ENCODE data around the gene ITPA.

The ITPA gene

GRCh38 chr20:3223994-3224680 is 14.8 kb downstream of the ITPA start:
- POLR2A ChIA-PET: no interaction called here
- Histone ChIP-seq H3K36me3 (ENCODE audit: control insufficient read depth in 4 of 4, insufficient read depth in 4 of 4, low read length in 3 of 4) (peaks cover 0 to 47% (median 32%) of the 10 kb centered on the region in 4 experiments), H3K4me1 (ENCODE audit: control extremely low read depth in 1 of 4, control insufficient read depth in 4 of 4, insufficient read depth in 4 of 4, low read length in 3 of 4) (peaks cover 0 to 29% (median 22%) of the 10 kb centered on the region in 4 experiments), H3K4me3 (ENCODE audit: control insufficient read depth in 1 of 7, extremely low read depth in 1 of 7, insufficient read depth in 4 of 7, low read depth in 2 of 7, low read length in 6 of 7) (peak overlapping the region in 2 of 7 experiments; percentile 25 to 62), H3K9me3 (ENCODE audit: control extremely low read depth in 1 of 5, control insufficient read depth in 4 of 5, insufficient read depth in 2 of 5, low read depth in 1 of 5, low read length in 4 of 5) (no peaks in the 10 kb centered on the region), H3K27me3 (replicated peaks in 2 of 5; ENCODE audit: control insufficient read depth in 4 of 5, insufficient read depth in 5 of 5, low read length in 4 of 5) (no peaks in the 10 kb centered on the region), H3K27ac (ENCODE audit: insufficient read depth in 1 of 2, low read depth in 1 of 2, low read length in 2 of 2, poor library complexity in 1 of 2, severe bottlenecking in 2 of 2) (peak overlapping the region in 1 of 2 experiments; percentile 20)
- DNase-seq: no peak
- CTCF ChIA-PET: interaction anchor here (1.4 to 1.9 kb wide), 3 partner anchors 15 to 25 kb away, joined by 4 to 6 read pairs (median 5); partner anchors contain the start of gene SLC4A11
- 95% methylated on average over 20 of the region's 20 CpGs for WGBS (ENCODE audit: insufficient coverage)

GRCh38 chr20:3224681-3225421 is 15.6 kb downstream of the ITPA start:
- DNase-seq: no peak
- ChIA-PET CTCF (interaction anchor here (1.2 kb wide), 2 partner anchors 23 to 25 kb away, joined by 4 to 5 read pairs; no protein-coding TSS in a partner anchor), POLR2A (no interaction called here)
- Histone ChIP-seq H3K9me3 (ENCODE audit: control extremely low read depth in 1 of 5, control insufficient read depth in 4 of 5, insufficient read depth in 2 of 5, low read depth in 1 of 5, low read length in 4 of 5) (no peaks in the 10 kb centered on the region), H3K4me3 (ENCODE audit: control insufficient read depth in 1 of 7, extremely low read depth in 1 of 7, insufficient read depth in 4 of 7, low read depth in 2 of 7, low read length in 6 of 7) (no peak overlapping the region), H3K36me3 (ENCODE audit: control insufficient read depth in 4 of 4, insufficient read depth in 4 of 4, low read length in 3 of 4) (peaks cover 0 to 44% (median 31%) of the 10 kb centered on the region in 4 experiments), H3K27ac (ENCODE audit: insufficient read depth in 1 of 2, low read depth in 1 of 2, low read length in 2 of 2, poor library complexity in 1 of 2, severe bottlenecking in 2 of 2) (no peak overlapping the region), H3K27me3 (replicated peaks in 2 of 5; ENCODE audit: control insufficient read depth in 4 of 5, insufficient read depth in 5 of 5, low read length in 4 of 5) (no peaks in the 10 kb centered on the region), H3K4me1 (ENCODE audit: control extremely low read depth in 1 of 4, control insufficient read depth in 4 of 4, insufficient read depth in 4 of 4, low read length in 3 of 4) (peaks cover 0 to 29% (median 22%) of the 10 kb centered on the region in 4 experiments)
- 97% methylated on average over 7 of the region's 8 CpGs for WGBS (ENCODE audit: insufficient coverage)

GRCh38 chr20:3226093-3226492 is 16.8 kb downstream of the ITPA start:
- ChIA-PET CTCF (no interaction called here), POLR2A (no interaction called here)
- Histone ChIP-seq H3K36me3 (ENCODE audit: control insufficient read depth in 4 of 4, insufficient read depth in 4 of 4, low read length in 3 of 4) (peaks cover 0 to 34% (median 28%) of the 10 kb centered on the region in 4 experiments), H3K4me3 (ENCODE audit: control insufficient read depth in 1 of 7, extremely low read depth in 1 of 7, insufficient read depth in 4 of 7, low read depth in 2 of 7, low read length in 6 of 7) (no peak overlapping the region), H3K27ac (ENCODE audit: insufficient read depth in 1 of 2, low read depth in 1 of 2, low read length in 2 of 2, poor library complexity in 1 of 2, severe bottlenecking in 2 of 2) (no peak overlapping the region), H3K4me1 (ENCODE audit: control extremely low read depth in 1 of 4, control insufficient read depth in 4 of 4, insufficient read depth in 4 of 4, low read length in 3 of 4) (peaks cover 0 to 29% (median 22%) of the 10 kb centered on the region in 4 experiments), H3K9me3 (ENCODE audit: control extremely low read depth in 1 of 5, control insufficient read depth in 4 of 5, insufficient read depth in 2 of 5, low read depth in 1 of 5, low read length in 4 of 5) (no peaks in the 10 kb centered on the region), H3K27me3 (replicated peaks in 2 of 5; ENCODE audit: control insufficient read depth in 4 of 5, insufficient read depth in 5 of 5, low read length in 4 of 5) (no peaks in the 10 kb centered on the region)
- no peak for DNase-seq
- WGBS (ENCODE audit: insufficient coverage): 93% methylated on average over 9 of the region's 10 CpGs

- H3K27me3 ChIP-seq (replicated peaks in 2 of 5; ENCODE audit: control insufficient read depth in 4 of 5, insufficient read depth in 5 of 5, low read length in 4 of 5): no peaks in the 10 kb centered on the region
- no peak overlapping the region for H3K27ac ChIP-seq (ENCODE audit: insufficient read depth in 1 of 2, low read depth in 1 of 2, low read length in 2 of 2, poor library complexity in 1 of 2, severe bottlenecking in 2 of 2)
- peaks cover 0 to 26% (median 21%) of the 10 kb centered on the region in 4 experiments for H3K36me3 ChIP-seq (ENCODE audit: control insufficient read depth in 4 of 4, insufficient read depth in 4 of 4, low read length in 3 of 4)
- no peaks in the 10 kb centered on the region for H3K9me3 ChIP-seq (ENCODE audit: control extremely low read depth in 1 of 5, control insufficient read depth in 4 of 5, insufficient read depth in 2 of 5, low read depth in 1 of 5, low read length in 4 of 5)
- ChIA-PET POLR2A (no interaction called here), CTCF (interaction anchor here (1.4 kb wide), 1 partner anchor 22 kb away, joined by 7 read pairs; no protein-coding TSS in a partner anchor)
- WGBS (ENCODE audit: insufficient coverage): 98% methylated on average over 14 of the region's 14 CpGs
- H3K4me3 ChIP-seq (ENCODE audit: control insufficient read depth in 1 of 7, extremely low read depth in 1 of 7, insufficient read depth in 4 of 7, low read depth in 2 of 7, low read length in 6 of 7): no peak overlapping the region
- H3K4me1 ChIP-seq (ENCODE audit: control extremely low read depth in 1 of 4, control insufficient read depth in 4 of 4, insufficient read depth in 4 of 4, low read length in 3 of 4): peaks cover 0 to 27% (median 21%) of the 10 kb centered on the region in 4 experiments
- no peak for DNase-seq
Observed at GRCh38 chr20:3226864-3227263, 17.6 kb downstream of the ITPA start.

- Histone ChIP-seq H3K27ac (ENCODE audit: insufficient read depth in 1 of 2, low read depth in 1 of 2, low read length in 2 of 2, poor library complexity in 1 of 2, severe bottlenecking in 2 of 2) (no peak overlapping the region), H3K4me3 (ENCODE audit: control insufficient read depth in 1 of 7, extremely low read depth in 1 of 7, insufficient read depth in 4 of 7, low read depth in 2 of 7, low read length in 6 of 7) (no peak overlapping the region), H3K36me3 (ENCODE audit: control insufficient read depth in 4 of 4, insufficient read depth in 4 of 4, low read length in 3 of 4) (peaks cover 0 to 22% (median 20%) of the 10 kb centered on the region in 4 experiments), H3K4me1 (ENCODE audit: control extremely low read depth in 1 of 4, control insufficient read depth in 4 of 4, insufficient read depth in 4 of 4, low read length in 3 of 4) (peaks cover 0 to 20% (median 16%) of the 10 kb centered on the region in 4 experiments), H3K9me3 (ENCODE audit: control extremely low read depth in 1 of 5, control insufficient read depth in 4 of 5, insufficient read depth in 2 of 5, low read depth in 1 of 5, low read length in 4 of 5) (no peaks in the 10 kb centered on the region), H3K27me3 (replicated peaks in 2 of 5; ENCODE audit: control insufficient read depth in 4 of 5, insufficient read depth in 5 of 5, low read length in 4 of 5) (no peaks in the 10 kb centered on the region)
- POLR2A ChIA-PET: no interaction called here
- WGBS (ENCODE audit: insufficient coverage): 89% methylated on average over 3 of the region's 7 CpGs
- CTCF ChIA-PET: interaction anchor here (1.4 to 1.6 kb wide), 2 partner anchors 9 to 21 kb away, joined by 3 to 7 read pairs; no protein-coding TSS in a partner anchor
- DNase-seq: no peak
Observed at GRCh38 chr20:3227506-3227905, 18.2 kb downstream of the ITPA start.

- no peak overlapping the region for H3K4me3 ChIP-seq (ENCODE audit: control insufficient read depth in 1 of 7, extremely low read depth in 1 of 7, insufficient read depth in 4 of 7, low read depth in 2 of 7, low read length in 6 of 7)
- peaks cover 0 to 20% (median 17%) of the 10 kb centered on the region in 4 experiments for H3K36me3 ChIP-seq (ENCODE audit: control insufficient read depth in 4 of 4, insufficient read depth in 4 of 4, low read length in 3 of 4)
- WGBS (ENCODE audit: insufficient coverage): 95% methylated on average over 33 of the region's 42 CpGs
- CTCF ChIA-PET: interaction anchor here (1.4 to 1.6 kb wide), 2 partner anchors 9 to 21 kb away, joined by 3 to 7 read pairs; no protein-coding TSS in a partner anchor
- H3K4me1 ChIP-seq (ENCODE audit: control extremely low read depth in 1 of 4, control insufficient read depth in 4 of 4, insufficient read depth in 4 of 4, low read length in 3 of 4): peaks cover 0 to 14% (median 10%) of the 10 kb centered on the region in 4 experiments
- no peaks in the 10 kb centered on the region for H3K27me3 ChIP-seq (replicated peaks in 2 of 5; ENCODE audit: control insufficient read depth in 4 of 5, insufficient read depth in 5 of 5, low read length in 4 of 5)
- POLR2A ChIA-PET: no interaction called here
- H3K9me3 ChIP-seq (ENCODE audit: control extremely low read depth in 1 of 5, control insufficient read depth in 4 of 5, insufficient read depth in 2 of 5, low read depth in 1 of 5, low read length in 4 of 5): no peaks in the 10 kb centered on the region
- DNase-seq: no peak
- H3K27ac ChIP-seq (ENCODE audit: insufficient read depth in 1 of 2, low read depth in 1 of 2, low read length in 2 of 2, poor library complexity in 1 of 2, severe bottlenecking in 2 of 2): no peak overlapping the region
Observed at GRCh38 chr20:3227936-3228749, 18.8 kb downstream of the ITPA start.

Measured in common myeloid progenitor, CD34-positive (primary cell).